Natural killer cell (primary cell): ENCODE measurements around the gene PLCB4. TPM values are rescaled to one million over a fixed set of nuclear protein-coding genes. Genes with fewer than 3 reads are reported as not detected.

Source experiments
- ATAC-seq, 3 donors: fragments of 150-1000 bp in 2 of 3; fragments of 200-7000 bp in 1 of 3; cut with Tn5 transposase; 1 replicate in 1 of 3; 2 replicates in 2 of 3; pipeline ENCODE4 v1.10.0; 2021; ENCODE audit warnings: mild to moderate bottlenecking in 2 of 3, moderate library complexity in 2 of 3
- DNase-seq, 2 donors: peaks; one replicate each; pipeline versions ENCODE4 v3.0.0 to v3.0.0-alpha.2; 2013 to 2021; ENCODE audit warnings: mixed read lengths in 1 of 2
- H3K27ac ChIP-seq: one replicate; pipeline ENCODE4 v1.5.1; 2013; ENCODE audit warnings: mild to moderate bottlenecking, low read length
- H3K27me3 ChIP-seq: one replicate; pipeline ENCODE4 v1.6.1; 2013; ENCODE audit warnings: low read length; ENCODE audit not compliant: control insufficient read depth, insufficient read depth
- H3K36me3 ChIP-seq: one replicate; pipeline ENCODE4 v1.6.1; 2013; ENCODE audit warnings: low read length; ENCODE audit not compliant: control insufficient read depth, insufficient read depth
- H3K4me1 ChIP-seq: one replicate; pipeline ENCODE4 v1.6.1; 2013; ENCODE audit warnings: low read length; ENCODE audit not compliant: control insufficient read depth, insufficient read depth
- H3K4me3 ChIP-seq: one replicate; pipeline ENCODE4 v1.5.1; 2013; ENCODE audit warnings: low read length
- H3K9me3 ChIP-seq: one replicate; pipeline ENCODE4 v1.6.1; 2013; ENCODE audit warnings: low read length; ENCODE audit not compliant: control insufficient read depth, insufficient read depth
- H3K27ac Mint-ChIP-seq, 2 donors: one replicate each; pipeline ENCODE4 v1.8.0; 2022; ENCODE audit warnings: mild to moderate bottlenecking in 2 of 2, mixed read lengths in 2 of 2, moderate library complexity in 1 of 2
- H3K27me3 Mint-ChIP-seq, 2 donors: one replicate each; pipeline ENCODE4 v1.8.0; 2022; ENCODE audit warnings: low read depth in 2 of 2, mixed read lengths in 2 of 2
- H3K36me3 Mint-ChIP-seq: one replicate; pipeline ENCODE4 v1.8.0; 2022; ENCODE audit warnings: mixed read lengths
- H3K4me1 Mint-ChIP-seq, 2 donors: one replicate each; pipeline ENCODE4 v1.8.0; 2022; ENCODE audit warnings: mixed read lengths in 2 of 2
- H3K4me3 Mint-ChIP-seq: one replicate; pipeline ENCODE4 v1.8.0; 2022; ENCODE audit warnings: mild to moderate bottlenecking, moderate library complexity, mixed read lengths
- H3K9me3 Mint-ChIP-seq, 2 donors: one replicate each; pipeline ENCODE4 v1.8.0; 2022; ENCODE audit warnings: mixed read lengths in 2 of 2
- CTCF ChIP-seq: fragments of 200-600 bp; IDR thresholded peaks from one replicate; pipeline ENCODE4 v1.8.0; 2022; ENCODE audit warnings: antibody characterized with exemption
- WGBS: methylation state at CpG from one replicate; pipeline ENCODE4 v1.1.7; 2013; ENCODE audit warnings: missing lambda C conversion rate; ENCODE audit not compliant: insufficient coverage; 5-methylcytosine and 5-hydroxymethylcytosine counted together
- intact Hi-C: fragments of 100-400 bp; cut with micrococcal nuclease; formaldehyde crosslinking; loops from one replicate; pipeline ENCODE4 v1.14.2; 2022
- total RNA-seq, 4 donors: library from RNA; stranded (reverse); fragments of 120-200 nt in 1 of 4; gene quantifications; one replicate each; pipeline versions ENCODE4 v1.2.3 to v1.2.4, GENCODE V29; 2013 to 2022

The PLCB4 gene
- total RNA-seq, 3 donors from 2014 or later (not counting 1 experiment from before 2014, with no cell fraction given): 0.05 to 0.40 TPM; not detected in 1

DNA sequence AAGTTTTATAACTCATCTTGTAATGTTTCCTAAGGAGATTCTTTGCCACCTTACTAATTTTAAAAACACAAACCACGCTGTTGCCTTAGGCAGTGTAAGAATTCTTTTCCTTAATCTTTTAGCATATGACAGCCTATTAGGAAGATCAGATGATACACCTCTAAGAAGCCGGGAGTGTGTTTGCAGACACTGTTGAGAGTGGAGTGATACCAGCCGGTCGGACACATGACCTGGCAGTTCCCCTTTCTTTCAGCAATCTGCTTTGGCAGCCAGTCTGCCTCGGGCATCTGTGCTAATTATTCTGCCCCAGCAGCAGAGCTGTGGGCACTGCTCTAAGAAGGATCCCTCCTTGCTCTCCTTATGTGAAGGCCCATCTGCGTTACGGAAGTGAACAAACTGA, 50.9 kb downstream of the PLCB4 start:
- no peaks in the 10 kb centered on the region for H3K36me3 Mint-ChIP-seq
- DNase-seq: no peak
- no peaks in the 10 kb centered on the region for H3K36me3 ChIP-seq
- 33% methylated on average over 6 of the region's 7 CpGs for WGBS
- TF ChIP-seq CTCF: no peak
- intact Hi-C loops: no loop called here
- H3K4me3 Mint-ChIP-seq: no peak overlapping the region
- ATAC-seq: peak in 1 of 3 donors; percentile 24
- no peak overlapping the region for H3K27ac Mint-ChIP-seq
- H3K27me3 ChIP-seq: no peaks in the 10 kb centered on the region
- H3K9me3 ChIP-seq: no peaks in the 10 kb centered on the region
- H3K4me1 Mint-ChIP-seq: no peaks in the 10 kb centered on the region
- H3K4me1 ChIP-seq: no peaks in the 10 kb centered on the region
- H3K9me3 Mint-ChIP-seq: peaks cover 2 to 3% of the 10 kb centered on the region in 2 donors
- H3K27ac ChIP-seq: no peak overlapping the region
- peaks cover 0 to 3% of the 10 kb centered on the region in 2 donors for H3K27me3 Mint-ChIP-seq
- no peak overlapping the region for H3K4me3 ChIP-seq

- H3K27me3 ChIP-seq: no peaks in the 10 kb centered on the region
- H3K9me3 ChIP-seq: no peaks in the 10 kb centered on the region
- Mint-ChIP-seq H3K4me3 (no peak overlapping the region), H3K9me3 (peaks cover 2 to 3% of the 10 kb centered on the region in 2 donors), H3K36me3 (no peaks in the 10 kb centered on the region), H3K27ac (no peak overlapping the region), H3K27me3 (peaks cover 0 to 3% of the 10 kb centered on the region in 2 donors), H3K4me1 (no peaks in the 10 kb centered on the region)
- H3K4me1 ChIP-seq: no peaks in the 10 kb centered on the region
- H3K4me3 ChIP-seq: no peak overlapping the region
- no peak for TF ChIP-seq CTCF
- WGBS: 95% methylated on average over 4 of the region's 6 CpGs
- DNase-seq: no peak
- intact Hi-C loops: no loop called here
- no peak overlapping the region for H3K27ac ChIP-seq
- ATAC-seq: no peak
- H3K36me3 ChIP-seq: no peaks in the 10 kb centered on the region
These were observed 52.3 kb downstream of the PLCB4 start for GRCh38 chr20:9121211-9121610.

DNA sequence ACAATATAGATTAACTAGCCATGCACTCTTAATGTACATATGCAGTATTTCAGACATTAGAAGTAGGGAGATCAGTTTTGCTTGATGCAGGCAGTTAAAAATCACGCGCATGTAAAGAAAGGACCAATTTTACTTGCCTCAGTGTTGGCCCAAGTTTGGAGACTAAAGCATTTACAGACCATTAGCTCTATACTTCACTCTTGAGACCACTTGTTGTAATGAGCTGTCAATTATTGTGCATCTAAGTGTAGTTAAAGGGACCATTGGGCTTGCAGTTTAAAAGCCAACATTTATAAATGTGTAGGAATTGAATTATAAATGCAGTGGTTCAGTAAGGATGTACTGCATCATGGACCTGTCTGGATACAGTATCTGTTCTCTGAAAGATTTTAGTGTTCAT, 53.7 kb downstream of the PLCB4 start:
- Mint-ChIP-seq H3K27ac (no peak overlapping the region), H3K36me3 (no peaks in the 10 kb centered on the region), H3K27me3 (peaks cover 0 to 3% of the 10 kb centered on the region in 2 donors), H3K9me3 (peaks cover 2 to 3% of the 10 kb centered on the region in 2 donors), H3K4me3 (no peak overlapping the region), H3K4me1 (no peaks in the 10 kb centered on the region)
- Histone ChIP-seq H3K36me3 (no peaks in the 10 kb centered on the region), H3K9me3 (no peaks in the 10 kb centered on the region), H3K4me1 (no peaks in the 10 kb centered on the region), H3K27ac (no peak overlapping the region), H3K27me3 (no peaks in the 10 kb centered on the region), H3K4me3 (no peak overlapping the region)
- DNase-seq: no peak
- WGBS: 85% methylated on average over 2 of the region's 2 CpGs
- ATAC-seq: no peak
- intact Hi-C loops: no loop called here
- no peak for TF ChIP-seq CTCF

DNA sequence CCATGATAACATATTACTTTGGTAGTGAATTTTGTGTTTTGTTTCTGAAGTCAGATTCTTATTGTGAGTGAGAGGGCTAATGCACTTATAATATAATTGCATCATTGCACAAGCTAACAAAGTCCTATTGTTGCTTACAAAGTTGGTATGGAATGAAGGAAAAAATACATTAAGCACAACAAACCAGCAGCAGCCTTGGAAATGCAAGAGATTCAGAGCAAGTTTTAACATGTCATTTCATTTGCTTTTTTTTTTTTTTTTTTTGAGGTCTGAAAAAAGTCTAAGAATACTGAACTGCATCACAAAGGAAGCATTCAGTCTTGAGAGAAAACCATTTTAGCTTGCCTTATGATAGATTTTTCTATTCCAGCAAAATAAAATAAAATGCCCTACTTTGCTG, 57.6 kb downstream of the PLCB4 start:
- Histone ChIP-seq H3K9me3 (no peaks in the 10 kb centered on the region), H3K27me3 (no peaks in the 10 kb centered on the region), H3K4me3 (no peak overlapping the region), H3K27ac (no peak overlapping the region), H3K4me1 (no peaks in the 10 kb centered on the region), H3K36me3 (no peaks in the 10 kb centered on the region)
- peaks cover 2 to 6% of the 10 kb centered on the region in 2 donors for H3K9me3 Mint-ChIP-seq
- no peak for TF ChIP-seq CTCF
- H3K27ac Mint-ChIP-seq: no peak overlapping the region
- H3K27me3 Mint-ChIP-seq: no peaks in the 10 kb centered on the region
- intact Hi-C loops: no loop called here
- H3K4me3 Mint-ChIP-seq: no peak overlapping the region
- no peaks in the 10 kb centered on the region for H3K4me1 Mint-ChIP-seq
- ATAC-seq (no peak), DNase-seq (no peak)
- H3K36me3 Mint-ChIP-seq: no peaks in the 10 kb centered on the region
